Measurements from ENCODE around the gene MUC5AC.

MUC5AC gene

GRCh38 chr11:1116104-1116503 is 41.6 kb upstream of the MUC5AC start:
- Histone ChIP-seq H3K9ac (ENCODE audit: low read length) (no peak overlapping the region), H3K4me1 (ENCODE audit: insufficient read depth, low read length) (no peaks in the 10 kb centered on the region), H3K9me3 (ENCODE audit: low read length) (no peaks in the 10 kb centered on the region), H3K4me3 (ENCODE audit: low read depth in 1 of 2, low read length in 2 of 2) (no peak overlapping the region), H3K27me3 (ENCODE audit: control insufficient read depth in 1 of 2, insufficient read depth in 2 of 2, low read length in 2 of 2) (peaks cover 0 to 19% of the 10 kb centered on the region in 2 donors), H3K27ac (ENCODE audit: low read depth, low read length) (no peak overlapping the region), H3K36me3 (ENCODE audit: insufficient read depth, low read length) (no peaks in the 10 kb centered on the region)

- no peaks in the 10 kb centered on the region for H3K4me1 ChIP-seq (ENCODE audit: insufficient read depth, low read length)
- no peak overlapping the region for H3K9ac ChIP-seq (ENCODE audit: low read length)
Measured at GRCh38 chr11:1116666-1117390, 40.9 kb upstream of the MUC5AC start.

GRCh38 chr11:1117992-1118391 is 39.8 kb upstream of the MUC5AC start:
- Histone ChIP-seq H3K9me3 (ENCODE audit: low read length) (no peaks in the 10 kb centered on the region), H3K36me3 (ENCODE audit: insufficient read depth, low read length) (no peaks in the 10 kb centered on the region), H3K4me3 (ENCODE audit: low read depth in 1 of 2, low read length in 2 of 2) (no peak overlapping the region), H3K4me1 (ENCODE audit: insufficient read depth, low read length) (no peaks in the 10 kb centered on the region), H3K27ac (ENCODE audit: low read depth, low read length) (no peak overlapping the region), H3K27me3 (ENCODE audit: control insufficient read depth in 1 of 2, insufficient read depth in 2 of 2, low read length in 2 of 2) (peaks cover 0 to 29% of the 10 kb centered on the region in 2 donors), H3K9ac (ENCODE audit: low read length) (no peak overlapping the region)

More at GRCh38 chr11:1116666-1117390, 40.9 kb upstream of the MUC5AC start:
- Histone ChIP-seq H3K36me3 (ENCODE audit: insufficient read depth, low read length) (no peaks in the 10 kb centered on the region), H3K9me3 (ENCODE audit: low read length) (no peaks in the 10 kb centered on the region), H3K4me3 (ENCODE audit: low read depth in 1 of 2, low read length in 2 of 2) (no peak overlapping the region), H3K27me3 (ENCODE audit: control insufficient read depth in 1 of 2, insufficient read depth in 2 of 2, low read length in 2 of 2) (peaks cover 0 to 26% of the 10 kb centered on the region in 2 donors), H3K27ac (ENCODE audit: low read depth, low read length) (no peak overlapping the region)

- Histone ChIP-seq H3K4me3 (ENCODE audit: low read depth in 1 of 2, low read length in 2 of 2) (no peak overlapping the region), H3K9me3 (ENCODE audit: low read length) (no peaks in the 10 kb centered on the region), H3K27me3 (ENCODE audit: control insufficient read depth in 1 of 2, insufficient read depth in 2 of 2, low read length in 2 of 2) (peaks cover 0 to 31% of the 10 kb centered on the region in 2 donors), H3K4me1 (ENCODE audit: insufficient read depth, low read length) (no peaks in the 10 kb centered on the region), H3K36me3 (ENCODE audit: insufficient read depth, low read length) (no peaks in the 10 kb centered on the region), H3K27ac (ENCODE audit: low read depth, low read length) (no peak overlapping the region), H3K9ac (ENCODE audit: low read length) (no peak overlapping the region)
Measured at GRCh38 chr11:1118755-1119603, 38.8 kb upstream of the MUC5AC start.

GRCh38 chr11:1119604-1120146 is 38.1 kb upstream of the MUC5AC start:
- no peak overlapping the region for H3K9ac ChIP-seq (ENCODE audit: low read length)
- no peak overlapping the region for H3K4me3 ChIP-seq (ENCODE audit: low read depth in 1 of 2, low read length in 2 of 2)
- H3K9me3 ChIP-seq (ENCODE audit: low read length) = no peaks in the 10 kb centered on the region
- H3K27ac ChIP-seq (ENCODE audit: low read depth, low read length) = no peak overlapping the region
- no peaks in the 10 kb centered on the region for H3K4me1 ChIP-seq (ENCODE audit: insufficient read depth, low read length)
- H3K27me3 ChIP-seq (ENCODE audit: control insufficient read depth in 1 of 2, insufficient read depth in 2 of 2, low read length in 2 of 2) = peaks cover 0 to 31% of the 10 kb centered on the region in 2 donors
- no peaks in the 10 kb centered on the region for H3K36me3 ChIP-seq (ENCODE audit: insufficient read depth, low read length)

GRCh38 chr11:1120532-1121330 is 37.0 kb upstream of the MUC5AC start:
- no peak overlapping the region for H3K4me3 ChIP-seq (ENCODE audit: low read depth in 1 of 2, low read length in 2 of 2)
- no peak overlapping the region for H3K9ac ChIP-seq (ENCODE audit: low read length)
- no peaks in the 10 kb centered on the region for H3K9me3 ChIP-seq (ENCODE audit: low read length)
- H3K27me3 ChIP-seq (ENCODE audit: control insufficient read depth in 1 of 2, insufficient read depth in 2 of 2, low read length in 2 of 2) = peaks cover 0 to 31% of the 10 kb centered on the region in 2 donors
- no peaks in the 10 kb centered on the region for H3K4me1 ChIP-seq (ENCODE audit: insufficient read depth, low read length)
- H3K36me3 ChIP-seq (ENCODE audit: insufficient read depth, low read length) = no peaks in the 10 kb centered on the region
- no peak overlapping the region for H3K27ac ChIP-seq (ENCODE audit: low read depth, low read length)

GRCh38 chr11:1121331-1121812 is 36.4 kb upstream of the MUC5AC start:
- Histone ChIP-seq H3K36me3 (ENCODE audit: insufficient read depth, low read length) (no peaks in the 10 kb centered on the region), H3K4me1 (ENCODE audit: insufficient read depth, low read length) (no peaks in the 10 kb centered on the region), H3K9ac (ENCODE audit: low read length) (no peak overlapping the region), H3K27me3 (ENCODE audit: control insufficient read depth in 1 of 2, insufficient read depth in 2 of 2, low read length in 2 of 2) (peaks cover 0 to 31% of the 10 kb centered on the region in 2 donors), H3K27ac (ENCODE audit: low read depth, low read length) (no peak overlapping the region), H3K9me3 (ENCODE audit: low read length) (no peaks in the 10 kb centered on the region), H3K4me3 (ENCODE audit: low read depth in 1 of 2, low read length in 2 of 2) (no peak overlapping the region)

GRCh38 chr11:1121813-1122663 is 35.7 kb upstream of the MUC5AC start:
- Histone ChIP-seq H3K27ac (ENCODE audit: low read depth, low read length) (no peak overlapping the region), H3K27me3 (ENCODE audit: control insufficient read depth in 1 of 2, insufficient read depth in 2 of 2, low read length in 2 of 2) (peaks cover 0 to 37% of the 10 kb centered on the region in 2 donors)

GRCh38 chr11:1122664-1123002 is 35.1 kb upstream of the MUC5AC start:
- no peak overlapping the region for H3K9ac ChIP-seq (ENCODE audit: low read length)
- H3K27ac ChIP-seq (ENCODE audit: low read depth, low read length) = no peak overlapping the region
- no peaks in the 10 kb centered on the region for H3K9me3 ChIP-seq (ENCODE audit: low read length)
- H3K36me3 ChIP-seq (ENCODE audit: insufficient read depth, low read length) = no peaks in the 10 kb centered on the region
- H3K4me1 ChIP-seq (ENCODE audit: insufficient read depth, low read length) = no peaks in the 10 kb centered on the region
- no peak overlapping the region for H3K4me3 ChIP-seq (ENCODE audit: low read depth in 1 of 2, low read length in 2 of 2)
- H3K27me3 ChIP-seq (ENCODE audit: control insufficient read depth in 1 of 2, insufficient read depth in 2 of 2, low read length in 2 of 2) = peaks cover 0 to 39% of the 10 kb centered on the region in 2 donors

More at GRCh38 chr11:1121813-1122663, 35.7 kb upstream of the MUC5AC start:
- Histone ChIP-seq H3K4me3 (ENCODE audit: low read depth in 1 of 2, low read length in 2 of 2) (no peak overlapping the region), H3K4me1 (ENCODE audit: insufficient read depth, low read length) (no peaks in the 10 kb centered on the region), H3K9me3 (ENCODE audit: low read length) (no peaks in the 10 kb centered on the region), H3K9ac (ENCODE audit: low read length) (no peak overlapping the region), H3K36me3 (ENCODE audit: insufficient read depth, low read length) (no peaks in the 10 kb centered on the region)

GRCh38 chr11:1123970-1124369 is 33.8 kb upstream of the MUC5AC start:
- Histone ChIP-seq H3K27me3 (ENCODE audit: control insufficient read depth in 1 of 2, insufficient read depth in 2 of 2, low read length in 2 of 2) (peaks cover 0 to 42% of the 10 kb centered on the region in 2 donors), H3K9ac (ENCODE audit: low read length) (no peak overlapping the region), H3K4me1 (ENCODE audit: insufficient read depth, low read length) (no peaks in the 10 kb centered on the region), H3K4me3 (ENCODE audit: low read depth in 1 of 2, low read length in 2 of 2) (no peak overlapping the region), H3K27ac (ENCODE audit: low read depth, low read length) (no peak overlapping the region), H3K9me3 (ENCODE audit: low read length) (no peaks in the 10 kb centered on the region), H3K36me3 (ENCODE audit: insufficient read depth, low read length) (no peaks in the 10 kb centered on the region)
